GM18909 (cell line): ENCODE data around the gene ASGR1.
"Not testable (repeated sequence)": the region's sequence is repeated elsewhere in the genome, so short reads cannot be mapped to it uniquely, and the experiment has no call there.

Source experiments
- ATAC-seq: cut with Tn5 transposase; IDR thresholded peaks from one replicate; pipeline ENCODE4 v1.9.1; 2021; ENCODE audit warnings: mild to moderate bottlenecking; ENCODE audit not compliant: unreplicated experiment, poor library complexity

Gene ASGR1

DNA sequence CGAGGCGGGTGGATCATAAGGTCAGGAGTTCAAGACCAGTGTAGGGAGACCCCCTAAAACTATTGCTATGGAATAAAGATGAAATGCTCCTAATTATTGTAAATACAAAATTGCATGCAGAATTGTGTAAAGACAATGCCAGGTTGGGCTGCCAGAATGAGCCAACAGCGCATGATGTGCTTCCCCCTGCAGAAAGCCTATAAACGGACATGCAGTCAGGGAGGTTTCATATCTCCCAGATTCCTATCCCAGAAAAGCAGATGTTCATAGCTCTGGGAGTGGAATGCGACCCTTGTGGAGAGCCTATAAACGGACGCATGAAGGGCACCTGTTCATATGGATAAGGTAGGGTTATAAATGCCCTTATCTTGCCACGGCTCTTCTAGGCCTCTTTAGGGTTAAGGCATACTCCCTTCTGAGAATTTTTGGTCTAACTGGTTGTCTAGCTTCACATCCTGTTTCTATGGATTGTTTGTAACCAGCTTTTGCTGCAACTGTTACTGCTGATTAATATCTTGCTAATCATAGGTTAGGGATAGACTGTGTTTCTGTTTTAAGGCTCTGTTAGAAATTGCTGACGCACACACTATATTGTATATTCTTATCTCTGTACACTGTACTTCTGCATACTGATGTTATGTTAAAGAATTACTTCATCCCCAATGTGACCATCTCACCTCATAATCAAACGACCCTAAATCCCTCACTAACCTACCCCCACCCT is 10.2 kb downstream of the ASGR1 start:
- ATAC-seq = not testable (repeated sequence)

DNA sequence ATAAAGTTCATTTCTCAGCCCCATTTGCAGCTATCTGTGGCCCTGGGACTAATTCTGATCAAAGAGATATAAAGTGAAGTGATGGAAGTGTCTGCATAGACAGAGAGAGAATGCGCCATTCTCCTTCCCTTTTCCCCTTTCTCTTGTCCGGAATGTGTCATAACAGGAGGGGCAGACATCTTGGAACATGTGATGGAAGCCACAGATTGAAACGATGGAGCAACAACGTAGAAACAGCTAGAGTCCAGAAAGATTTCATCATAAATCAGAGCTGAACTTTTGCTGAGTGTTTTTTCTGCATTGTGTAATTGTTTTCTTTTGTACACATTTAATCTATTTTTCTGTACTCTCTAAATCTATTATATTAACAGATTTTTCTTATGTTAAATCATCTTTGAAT is 11.3 kb downstream of the ASGR1 start:
- no peak for ATAC-seq

DNA sequence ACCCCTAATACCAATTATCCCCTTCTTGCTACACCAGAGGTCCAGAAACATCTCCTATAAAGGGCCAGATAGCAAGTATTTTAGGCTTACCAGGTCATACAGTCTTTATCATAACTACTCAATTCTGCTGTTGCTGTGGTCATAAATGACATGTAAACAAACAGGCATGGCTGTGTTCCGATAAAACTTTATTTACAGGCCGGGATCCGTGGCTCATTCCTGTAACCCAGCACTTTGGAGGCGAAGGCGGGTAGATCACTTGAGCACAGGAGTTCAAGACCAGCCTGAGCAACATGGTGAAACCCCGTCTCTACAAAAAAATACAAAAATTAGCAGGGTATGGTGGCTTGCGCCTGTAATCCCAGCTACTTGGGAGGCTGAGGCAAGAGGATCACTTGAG is 12.3 kb downstream of the ASGR1 start:
- no peak for ATAC-seq

DNA sequence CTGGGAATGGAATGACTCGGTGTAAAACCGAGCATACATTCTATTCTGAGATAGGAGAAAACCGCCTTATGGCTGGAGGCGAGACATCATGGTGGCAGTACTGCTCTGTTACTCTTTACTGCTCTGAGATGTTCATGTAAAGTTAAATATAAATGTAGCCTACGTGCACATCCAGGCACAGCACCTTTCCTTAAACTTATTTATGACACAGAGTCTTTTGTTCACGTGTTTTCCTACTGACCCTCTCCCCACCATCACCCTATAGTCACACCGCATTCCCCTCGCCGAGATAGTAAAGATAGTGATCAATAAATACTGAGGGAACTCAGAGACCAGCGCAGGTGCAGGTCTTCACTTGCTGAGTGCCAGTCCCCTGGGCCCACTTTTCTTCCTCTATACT is 19.6 kb downstream of the ASGR1 start:
- not testable (repeated sequence) for ATAC-seq

DNA sequence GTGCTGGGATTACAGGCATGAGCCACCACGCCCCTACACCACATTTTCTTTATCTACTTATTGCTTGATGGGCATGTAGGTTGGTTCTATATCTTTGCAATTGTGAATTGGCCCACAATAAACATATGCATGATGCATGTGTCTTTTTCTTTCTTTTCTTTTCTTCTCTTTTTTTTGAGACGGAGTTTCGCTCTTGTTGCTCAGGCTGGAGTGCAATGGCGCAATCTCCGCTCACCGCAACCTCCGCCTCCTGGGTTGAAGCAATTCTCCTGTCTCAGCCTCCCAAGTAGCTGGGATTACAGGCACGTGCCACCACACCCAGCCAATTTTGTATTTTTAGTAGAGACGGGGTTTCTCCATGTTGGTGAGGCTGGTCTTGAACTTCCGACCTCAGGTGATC is 20.7 kb downstream of the ASGR1 start:
- ATAC-seq = not testable (repeated sequence)

DNA sequence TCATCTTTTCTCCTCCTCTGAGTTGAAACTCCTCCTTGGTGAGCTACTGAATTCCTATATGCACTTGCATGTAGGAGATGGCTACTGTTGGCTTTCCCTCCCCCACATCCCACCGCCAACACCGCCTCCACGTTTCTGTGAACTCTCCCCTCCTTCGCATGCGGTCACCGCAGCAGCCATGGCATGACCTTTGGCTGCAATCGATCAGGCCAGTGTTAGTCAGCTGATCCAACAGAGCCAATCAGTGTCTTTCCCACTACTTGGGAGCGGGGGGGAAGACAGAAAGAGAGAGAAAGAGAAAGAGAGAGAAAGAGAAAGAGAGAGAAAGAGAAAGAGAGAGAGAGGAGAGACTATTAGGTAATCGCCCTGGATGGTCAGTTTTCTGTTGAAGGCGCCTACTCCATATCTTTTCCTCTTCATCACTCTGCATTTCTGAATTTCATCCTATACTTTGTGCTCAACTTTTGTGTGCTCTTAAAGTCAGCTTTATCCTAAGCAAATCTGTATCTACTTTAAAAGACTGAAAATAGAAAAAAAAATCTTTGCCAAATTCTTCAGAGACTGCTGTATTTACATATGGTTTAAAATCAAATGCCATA is 22.7 kb downstream of the ASGR1 start:
- ATAC-seq = no peak

DNA sequence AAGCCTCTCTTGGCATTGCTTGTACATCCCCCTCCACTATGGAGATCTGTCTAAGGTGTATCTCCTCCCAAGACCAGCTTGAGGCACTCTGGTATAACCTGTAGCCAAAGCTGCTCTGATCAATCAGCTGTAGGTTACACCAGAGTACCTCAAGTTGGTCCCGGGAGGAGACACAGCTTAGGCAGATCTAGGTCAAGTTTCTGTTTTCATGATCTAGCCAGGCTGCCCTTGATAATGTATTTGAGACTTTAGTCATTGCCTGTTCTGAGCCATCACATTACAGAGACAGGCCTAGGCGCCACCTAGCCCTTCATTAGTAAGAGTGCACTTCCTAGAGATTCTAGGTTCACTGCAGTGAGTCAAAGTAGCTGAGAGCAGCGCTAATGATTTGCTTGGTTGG is 31.4 kb downstream of the ASGR1 start:
- no peak for ATAC-seq

DNA sequence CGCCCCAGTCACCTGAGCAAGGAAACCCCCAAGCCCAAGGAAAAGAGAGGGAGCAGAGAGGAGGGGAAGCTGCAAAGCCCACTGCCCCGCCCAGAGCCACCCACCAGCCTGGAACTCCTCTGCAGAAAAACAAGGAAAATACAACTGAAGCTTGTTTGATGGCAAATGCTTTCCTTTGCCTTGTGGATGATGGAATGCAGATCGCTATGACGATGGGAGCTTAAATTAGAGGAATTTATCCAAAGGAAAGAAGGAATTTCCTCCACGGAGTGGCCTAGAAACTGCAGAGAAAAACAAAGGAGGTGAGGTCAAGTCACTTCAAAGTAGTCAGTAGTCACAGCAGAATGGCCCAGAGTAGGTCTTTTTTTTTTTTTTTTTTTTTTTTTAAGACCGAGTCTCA is 33.1 kb downstream of the ASGR1 start:
- no peak for ATAC-seq

DNA sequence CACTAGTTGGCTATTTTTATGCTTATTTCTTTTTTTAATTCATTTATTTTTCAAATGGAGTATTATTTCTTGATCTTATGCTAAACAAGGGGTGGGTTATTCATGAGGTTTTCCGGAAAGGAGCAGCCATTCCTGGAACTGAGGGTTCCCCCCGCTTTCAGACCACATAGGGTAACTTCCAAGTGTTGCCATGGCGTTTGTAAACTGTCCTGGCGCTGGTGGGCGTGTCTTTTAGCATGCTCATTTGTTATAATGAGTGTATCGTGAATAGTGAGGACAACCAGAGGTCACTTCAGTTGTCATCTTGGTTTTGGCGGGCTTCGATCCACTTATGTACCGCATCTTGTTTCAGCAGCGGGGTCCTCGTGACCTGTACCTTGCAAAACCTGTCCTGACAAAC is 35.0 kb downstream of the ASGR1 start:
- no peak for ATAC-seq

DNA sequence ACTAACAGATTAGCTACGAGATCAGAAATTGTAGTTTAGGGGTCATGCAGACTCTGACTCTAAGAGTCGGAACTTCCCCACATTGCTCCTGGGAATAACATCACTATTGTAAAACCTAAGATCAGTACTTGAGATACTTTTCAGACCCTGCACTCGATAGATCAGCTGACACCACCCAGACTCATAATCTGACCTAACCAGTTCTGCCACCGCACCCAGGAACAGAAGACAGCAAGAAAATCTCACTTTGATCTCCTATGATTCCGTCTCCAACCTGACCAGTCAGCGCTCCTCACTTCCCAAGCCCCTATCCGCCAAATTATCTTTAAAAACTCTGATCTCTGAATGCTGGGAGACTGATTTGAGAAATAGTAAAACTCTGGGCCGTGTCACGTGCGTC is 37.3 kb downstream of the ASGR1 start:
- no peak for ATAC-seq

DNA sequence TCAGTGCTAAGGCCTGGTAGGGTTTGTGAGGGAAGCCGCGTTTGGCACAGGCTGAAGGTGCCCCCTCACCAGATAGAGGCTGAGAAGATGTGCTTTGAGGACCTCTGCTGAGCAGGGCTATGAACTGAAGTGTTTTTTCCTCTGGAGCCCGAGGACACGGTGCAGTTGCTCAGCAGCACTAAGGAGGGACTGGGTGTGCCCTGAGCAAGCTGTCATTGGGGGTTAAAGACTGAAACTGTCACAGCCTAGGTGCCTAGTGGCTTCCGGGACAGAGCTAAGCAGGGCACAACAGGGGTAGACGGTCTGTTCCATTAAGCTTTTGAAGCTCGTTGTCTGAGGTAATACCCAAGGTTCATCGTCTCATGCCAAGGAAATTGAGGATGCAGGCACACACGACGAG is 39.8 kb downstream of the ASGR1 start:
- no peak for ATAC-seq

DNA sequence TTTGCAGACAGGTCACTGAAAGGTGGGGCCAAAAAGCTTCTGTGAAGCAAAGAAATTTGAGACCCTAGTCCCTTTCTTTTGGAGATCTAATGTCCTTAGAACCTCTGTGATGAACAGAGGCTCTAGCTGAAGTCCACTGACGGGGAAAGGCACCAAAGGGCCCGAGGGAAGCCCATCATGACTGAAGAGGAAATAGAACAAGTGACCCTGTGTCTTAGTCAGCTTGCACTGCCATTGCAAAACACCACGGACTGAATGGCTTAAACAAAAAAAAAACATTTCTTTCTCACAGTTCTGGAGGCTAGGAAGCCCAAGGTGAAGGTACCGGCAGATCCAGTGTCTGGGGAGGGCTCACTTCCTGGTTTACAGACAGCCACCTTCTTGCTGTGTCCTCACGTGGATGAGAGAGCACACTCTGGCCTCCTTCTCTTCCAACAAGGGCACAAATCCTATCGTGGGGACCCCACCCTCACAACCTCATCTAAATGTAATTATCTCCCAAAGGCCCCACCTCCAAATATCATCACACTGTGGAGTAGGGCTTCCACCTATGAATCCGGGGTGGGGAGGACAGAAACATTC is 40.3 kb downstream of the ASGR1 start:
- ATAC-seq = no peak

DNA sequence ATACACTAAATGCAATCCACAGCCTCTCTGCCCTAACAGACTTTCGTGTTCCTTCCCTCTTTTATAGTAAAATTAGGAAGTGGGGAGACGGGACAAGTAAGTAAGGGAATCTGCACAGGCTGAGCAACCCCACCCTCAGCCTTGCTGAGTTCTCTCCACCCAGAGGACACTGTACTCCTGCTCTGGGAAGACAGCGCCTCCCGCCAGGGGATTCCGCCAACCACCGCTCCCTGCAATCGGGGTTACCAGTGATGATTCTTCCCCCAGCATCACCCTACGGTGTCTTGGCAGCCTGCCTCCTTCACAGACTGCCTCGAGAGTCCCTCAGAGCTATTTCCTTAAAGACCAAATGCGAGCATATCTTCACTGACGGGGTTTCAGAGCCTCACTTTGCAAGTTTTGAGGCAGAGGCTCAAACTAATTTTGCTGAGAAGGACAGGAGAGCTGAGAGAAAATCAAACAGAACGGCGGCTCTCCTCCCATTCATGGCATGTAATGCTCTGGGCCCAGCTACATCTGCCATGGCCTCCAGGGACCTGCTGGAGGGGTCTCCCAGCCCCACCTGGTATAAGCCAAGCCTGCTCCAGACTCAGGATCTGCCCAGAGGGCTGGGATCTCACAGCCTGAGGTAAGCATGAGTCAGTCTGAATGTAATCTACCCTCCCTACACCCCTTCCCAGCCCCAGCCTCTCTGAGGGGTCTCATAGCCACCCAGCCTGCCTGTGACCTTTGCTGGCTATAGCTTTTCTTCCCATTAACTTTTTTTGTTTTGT is 41.8 kb downstream of the ASGR1 start:
- ATAC-seq = no peak

DNA sequence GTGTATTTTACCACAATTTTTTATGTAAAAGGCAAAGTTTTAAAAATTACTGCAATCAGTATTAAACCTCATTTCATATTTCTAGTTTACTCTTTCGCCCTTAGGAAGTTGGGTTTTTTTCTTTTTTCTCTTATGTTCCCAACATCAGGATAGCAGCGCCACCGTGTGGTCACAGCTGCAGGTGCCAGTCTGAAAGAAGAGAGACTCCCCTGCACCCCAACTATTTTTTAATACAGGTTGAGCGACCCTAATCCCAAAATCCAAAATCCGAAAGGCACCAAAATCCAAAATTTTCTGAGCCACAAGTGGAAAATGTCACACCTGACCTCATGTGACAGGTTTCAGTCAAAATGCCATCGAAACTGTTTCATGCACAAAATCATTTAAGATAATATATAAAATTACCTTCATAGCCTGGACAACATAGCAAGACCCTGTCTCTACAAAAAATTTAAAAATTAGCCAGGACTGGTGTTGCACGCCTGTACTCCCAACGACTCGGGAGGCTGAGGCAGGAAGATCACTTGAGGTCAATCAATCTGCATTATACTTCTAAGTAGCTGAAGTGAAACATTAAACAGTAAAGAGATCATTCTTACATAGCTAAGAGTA is 42.8 kb downstream of the ASGR1 start:
- no peak for ATAC-seq

DNA sequence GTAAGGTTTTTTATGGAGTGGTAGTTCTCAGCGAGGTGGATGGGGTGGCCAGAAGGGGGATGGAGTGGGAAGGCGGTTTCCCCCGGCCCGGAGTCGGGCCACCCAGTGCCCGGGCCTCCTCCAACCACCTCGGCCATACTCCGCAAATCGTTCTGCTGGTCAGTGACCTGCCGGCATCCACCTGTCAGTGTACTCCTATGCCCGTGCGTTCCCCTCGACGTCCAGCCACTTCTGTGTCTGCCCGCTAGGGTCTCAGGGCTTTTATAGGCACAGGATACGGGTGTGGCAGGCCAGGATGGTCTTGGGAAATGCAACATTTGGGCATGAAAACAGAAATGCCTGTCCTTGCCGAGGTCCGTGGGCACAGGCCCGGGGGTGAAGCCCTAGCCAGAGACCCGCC is 45.3 kb downstream of the ASGR1 start:
- no peak for ATAC-seq

DNA sequence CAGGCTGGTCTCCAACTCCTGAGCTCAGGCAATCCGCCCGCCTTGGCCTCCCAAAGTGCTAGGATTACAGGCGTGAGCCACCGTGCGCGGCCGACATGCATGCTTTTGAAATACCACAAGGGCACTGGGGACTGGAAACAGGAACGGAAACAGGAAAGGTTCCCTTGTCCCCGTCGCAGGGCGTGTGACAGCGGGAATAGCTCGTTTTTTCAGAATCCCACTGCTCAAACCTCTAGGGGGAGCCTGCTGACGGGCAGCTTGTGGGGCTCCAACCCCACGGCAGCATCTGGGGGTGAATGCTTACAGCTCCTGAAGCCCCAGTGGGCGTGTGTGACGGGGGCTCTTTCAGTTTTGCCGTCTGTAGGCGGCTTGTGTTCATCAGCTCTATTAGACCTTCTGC is 45.7 kb downstream of the ASGR1 start:
- ATAC-seq = no peak

DNA sequence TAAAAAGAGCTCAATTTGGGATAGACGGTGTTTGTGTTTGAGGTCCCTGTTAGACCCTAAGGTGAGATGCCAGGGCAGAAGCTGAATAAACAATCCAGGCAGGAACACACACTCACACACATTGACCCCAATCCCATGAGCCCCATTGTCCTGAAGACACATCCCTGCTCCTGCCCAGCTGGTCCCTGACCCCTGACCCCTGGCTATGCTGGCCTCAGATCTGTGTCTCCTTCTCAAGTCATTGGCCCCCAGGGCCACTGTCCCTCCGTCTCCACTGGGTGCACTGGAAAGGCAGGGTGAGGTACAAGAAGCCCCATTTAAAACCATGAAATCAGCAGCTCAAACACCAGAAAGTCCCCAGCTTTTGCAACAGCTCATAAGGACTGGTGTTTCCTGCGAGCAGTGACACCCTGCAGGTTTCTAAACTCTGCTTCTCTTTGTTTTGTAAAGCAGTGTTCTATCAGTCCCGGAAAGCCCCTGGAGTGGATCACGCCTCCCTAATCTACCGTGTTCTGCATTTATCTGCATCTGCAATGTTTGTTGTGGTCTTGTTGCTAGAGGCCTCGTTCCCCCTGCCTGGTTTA is 46.6 kb downstream of the ASGR1 start:
- peak; percentile 75 for ATAC-seq

DNA sequence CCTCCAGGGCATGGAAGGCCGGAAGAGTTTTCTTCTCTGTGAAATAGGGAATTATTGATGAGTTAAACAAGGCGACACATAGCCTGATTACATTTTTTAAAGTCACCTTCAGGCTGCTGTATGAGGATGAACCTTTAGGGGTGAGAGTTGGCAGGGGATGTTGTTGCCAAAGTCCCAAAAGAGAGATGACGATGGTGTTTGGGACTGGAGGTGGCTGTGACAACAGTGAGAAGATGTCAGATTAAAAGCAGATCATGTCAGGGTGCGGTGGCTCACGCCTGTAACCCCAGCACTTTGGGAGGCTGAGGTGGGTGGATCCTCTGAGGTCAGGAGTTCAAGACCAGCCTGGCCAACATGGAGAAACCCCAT is 47.8 kb downstream of the ASGR1 start:
- ATAC-seq = no peak

DNA sequence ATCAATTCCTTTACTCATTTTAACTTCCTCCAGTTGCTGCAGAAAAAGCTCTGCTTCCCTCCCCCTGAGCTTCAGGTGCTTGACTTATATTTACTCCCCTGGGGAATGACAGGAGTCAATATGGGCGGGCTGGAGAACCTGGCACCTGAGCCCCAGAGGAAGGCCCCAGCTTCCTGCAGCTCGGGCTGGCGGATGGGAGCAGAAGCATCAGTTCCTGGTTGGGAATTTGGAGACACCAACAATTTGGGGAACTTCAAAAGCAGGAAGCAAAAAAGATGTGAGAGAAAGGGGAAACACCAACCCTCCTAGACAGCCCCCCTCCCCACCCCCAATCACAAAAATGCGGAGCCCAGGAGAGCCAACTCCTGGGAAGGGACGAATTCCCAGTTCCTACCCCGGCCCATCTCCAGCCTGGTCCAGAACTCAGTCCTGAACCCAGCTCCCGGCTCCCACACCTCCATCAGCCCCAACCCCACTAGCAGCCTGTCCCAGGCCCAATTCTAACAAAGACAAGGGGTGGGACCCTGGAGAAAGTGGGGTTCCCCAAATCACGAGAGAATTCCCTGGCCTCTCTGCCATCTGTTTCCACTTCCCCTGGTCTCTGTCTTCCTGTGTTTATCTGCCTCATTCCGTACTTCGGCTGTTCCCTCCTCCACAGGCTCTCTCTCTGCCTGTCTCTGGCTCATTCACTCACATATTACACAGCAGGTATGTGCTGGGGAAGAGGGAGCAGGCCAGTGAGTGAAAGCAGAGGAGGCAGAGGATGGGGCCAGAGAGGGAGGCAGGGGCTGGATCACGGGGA is 48.3 kb downstream of the ASGR1 start:
- ATAC-seq = no peak

DNA sequence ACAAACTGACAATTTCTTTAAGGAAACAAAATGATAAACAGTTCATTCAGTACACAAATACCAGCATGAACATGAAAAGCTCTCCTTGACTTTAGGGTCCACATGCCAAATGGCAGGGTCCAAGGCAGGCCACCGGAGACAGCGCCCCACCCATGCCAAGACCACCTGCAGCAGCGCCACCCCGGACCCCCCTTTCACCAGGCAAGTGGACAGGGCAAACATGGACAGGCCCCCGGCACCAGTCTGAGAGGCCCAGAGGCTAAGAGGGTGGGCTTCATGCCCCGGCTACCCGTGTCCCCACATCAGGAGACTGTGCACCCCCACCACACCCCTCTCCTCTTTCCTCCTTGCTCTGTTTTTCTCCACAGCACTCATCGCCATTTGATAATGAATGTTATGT is 49.9 kb downstream of the ASGR1 start:
- no peak for ATAC-seq
